Endothelial cell of umbilical vein (primary cell): ENCODE results near the gene SLC25A21. TPM values are rescaled to one million over a fixed set of nuclear protein-coding genes. Genes with fewer than 3 reads are reported as not detected.
A peak's percentile ranks its signal among the peaks of the same experiment; 100 is the strongest.

Experiments used
- BruUV-seq: library from RNA; stranded (reverse); fragments of 400-500 nt; replicated peaks from 2 replicates; lab custom pipeline; 2021; lab: Mats Ljungman, UMichigan
- CTCF ChIA-PET: fragments of 300-600, 350-600 bp; sonication (Branson Sonifier 250); formaldehyde crosslinking; loops from one replicate; lab custom pipeline; 2021; ENCODE audit warnings: antibody characterized with exemption, inconsistent platforms; lab: Charles Lee
- POLR2A ChIA-PET: fragments of 300-600, 350-600 bp; sonication (Branson Sonifier 250); formaldehyde crosslinking; loops from one replicate; lab custom pipeline; 2021; ENCODE audit warnings: antibody characterized with exemption, inconsistent platforms; lab: Charles Lee
- DNase-seq: peaks from one replicate; pipeline ENCODE4 v3.0.0-alpha.2; 2011; ENCODE audit warnings: low read depth, low spot score
- FAIRE-seq: peaks from 2 replicates; lab custom pipeline; 2011; peaks lifted over from hg19 to GRCh38; lab: Jason Lieb, UNC
- H2AFZ ChIP-seq: 2 replicates; pipeline ENCODE4 v1.6.0; 2012; ENCODE audit warnings: low read depth, low read length, control low read depth, inconsistent platforms
- H3K27ac ChIP-seq: 2 replicates; pipeline ENCODE4 v1.5.1; 2011; ENCODE audit warnings: low read depth, mild to moderate bottlenecking, control low read depth, low read length, moderate library complexity; ENCODE audit not compliant: insufficient read depth
- H3K27me3 ChIP-seq, 2 experiments: 2 replicates each; pipeline versions ENCODE4 v1.6.0 to v1.6.1; 2011; ENCODE audit warnings: low read length in 2 of 2, mixed read lengths in 1 of 2; ENCODE audit not compliant: control insufficient read depth in 2 of 2, insufficient read depth in 2 of 2
- H3K36me3 ChIP-seq, 2 experiments: 2 replicates in 1 of 2; 3 replicates in 1 of 2; pipeline ENCODE4 v1.5.1; 2011; ENCODE audit warnings: low read length in 2 of 2, mild to moderate bottlenecking in 1 of 2, moderate library complexity in 1 of 2; ENCODE audit not compliant: control insufficient read depth in 2 of 2, insufficient read depth in 2 of 2; ENCODE audit errors: extremely low read depth in 1 of 2
- H3K4me1 ChIP-seq: 3 replicates; pipeline ENCODE4 v1.5.1; 2011; ENCODE audit warnings: mild to moderate bottlenecking, low read length; ENCODE audit not compliant: control insufficient read depth, insufficient read depth; ENCODE audit errors: extremely low read depth
- H3K4me2 ChIP-seq: 2 replicates; pipeline ENCODE4 v1.6.1; 2011; ENCODE audit warnings: low read length, control low read depth, mixed read lengths; ENCODE audit not compliant: insufficient read depth
- H3K4me3 ChIP-seq, 3 experiments: fragments of 200-600 bp in 1 of 3; sonication (generic), shearing (Covaris generic) in 1 of 3; replicated peaks in 1 of 3; 2 replicates each; pipeline ENCODE4 v1.5.1; 2011 to 2016; ENCODE audit warnings: control low read depth in 3 of 3, low read length in 3 of 3, mild to moderate bottlenecking in 2 of 3, inconsistent platforms in 1 of 3, low read depth in 1 of 3, moderate library complexity in 1 of 3; ENCODE audit not compliant: insufficient read depth in 1 of 3
- H3K79me2 ChIP-seq: 2 replicates; pipeline ENCODE4 v1.6.0; 2012; ENCODE audit warnings: low read length, inconsistent platforms; ENCODE audit not compliant: control insufficient read depth, insufficient read depth
- H3K9ac ChIP-seq: replicated peaks from 2 replicates; pipeline ENCODE3; 2011; ENCODE audit warnings: low read length, control low read depth; ENCODE audit not compliant: insufficient read depth; ENCODE audit errors: extremely low read depth
- H3K9me1 ChIP-seq: replicated peaks from 3 replicates; pipeline ENCODE4 v1.6.0; 2011; ENCODE audit warnings: mild to moderate bottlenecking, low read length; ENCODE audit not compliant: control insufficient read depth, insufficient read depth; ENCODE audit errors: extremely low read depth
- H3K9me3 ChIP-seq: replicated peaks from 2 replicates; pipeline ENCODE4 v1.5.1; 2012; ENCODE audit warnings: low read length, inconsistent platforms; ENCODE audit not compliant: control insufficient read depth, insufficient read depth
- H4K20me1 ChIP-seq: replicated peaks from 2 replicates; pipeline ENCODE3; 2011; ENCODE audit warnings: mild to moderate bottlenecking, low read length; ENCODE audit not compliant: control insufficient read depth, insufficient read depth; ENCODE audit errors: extremely low read depth
- CTCF ChIP-seq, 2 donors: IDR thresholded peaks; 1 replicate in 1 of 2; 2 replicates in 1 of 2; pipeline ENCODE4 v1.5.1; 2011; ENCODE audit warnings: low read length in 2 of 2, mild to moderate bottlenecking in 2 of 2, moderate library complexity in 2 of 2, control low read depth in 1 of 2, inconsistent platforms in 1 of 2, low read depth in 1 of 2; ENCODE audit not compliant: insufficient read depth in 1 of 2; ENCODE audit errors: extremely low read depth in 1 of 2
- EZH2 ChIP-seq: IDR thresholded peaks from 2 replicates; pipeline ENCODE4 v1.6.1; 2012; ENCODE audit warnings: borderline replicate concordance, low read depth, mild to moderate bottlenecking, moderate library complexity, low read length, inconsistent platforms; ENCODE audit not compliant: severe bottlenecking
- FOS ChIP-seq: IDR thresholded peaks from 2 replicates; pipeline ENCODE4 v1.6.1; 2011; ENCODE audit warnings: mild to moderate bottlenecking, low read length, moderate library complexity, borderline replicate concordance; ENCODE audit not compliant: insufficient read depth
- GATA2 ChIP-seq: IDR thresholded peaks from 2 replicates; pipeline ENCODE4 v1.7.0; 2011; ENCODE audit warnings: low read depth, mild to moderate bottlenecking, moderate library complexity, mixed read lengths, low read length; ENCODE audit not compliant: insufficient read length, insufficient read depth
- JUN ChIP-seq: IDR thresholded peaks from 2 replicates; pipeline ENCODE4 v1.6.1; 2011; ENCODE audit warnings: borderline replicate concordance, low read depth; ENCODE audit not compliant: insufficient read length, insufficient read depth
- MYC ChIP-seq: IDR thresholded peaks from one replicate; pipeline ENCODE4 v1.6.1; 2011; ENCODE audit warnings: mild to moderate bottlenecking, low read depth, low read length
- POLR2A ChIP-seq: IDR thresholded peaks from 2 replicates; pipeline ENCODE4 v1.6.1; 2012; ENCODE audit warnings: low read depth, mild to moderate bottlenecking, control low read depth, low read length
- POLR2AphosphoS5 ChIP-seq: IDR thresholded peaks from 2 replicates; pipeline ENCODE4 v1.6.1; 2012; ENCODE audit warnings: low read depth, mild to moderate bottlenecking, control low read depth, low read length, moderate library complexity; ENCODE audit not compliant: insufficient read depth
- dilution Hi-C: fragments of 300-500 bp; cut with MboI; formaldehyde crosslinking; loops from one replicate; pipeline ENCODE4 v1.15.0; 2019; ENCODE audit warnings: low sequenced_read_pairs; ENCODE audit not compliant: extremely low pct_ligation_motif_present
- intact Hi-C: fragments of 100-400 bp; cut with micrococcal nuclease; formaldehyde crosslinking; loops from one replicate; pipeline ENCODE4 v1.10.0; 2022
- polyA plus RNA-seq, 4 experiments: library from polyadenylated mRNA; depleted of rRNA in 3 of 4; stranded (reverse) in 3 of 4; unstranded in 1 of 4; fragments of >200 nt; gene quantifications; 2 replicates each; pipeline versions ENCODE4 v1.2.1 to v1.2.3, GENCODE V29; 2011 to 2012; ENCODE audit warnings: missing spikeins in 1 of 4
- total RNA-seq: library from RNA; stranded (reverse); gene quantifications from 2 replicates; pipeline ENCODE4 v1.2.3, GENCODE V29; 2021
- TF ChIP-seq, protein P1 (sequence below): IDR thresholded peaks from 2 replicates; pipeline ENCODE4 v1.6.1; 2011; ENCODE audit not compliant: insufficient read depth, insufficient read length

The SLC25A21 gene
- total and polyA plus RNA-seq, 2 donors (not counting 3 experiments of a cell fraction or from before 2014, with no cell fraction given), result 0.98 to 1.4 TPM

- Histone ChIP-seq H3K4me1 (peaks cover 60% of the 10 kb centered on the region), H3K9ac (peak overlapping the region; percentile 80), H2AFZ (no peak overlapping the region), H3K27me3 (no peaks in the 10 kb centered on the region), H3K4me2 (peak overlapping the region; percentile 93), H3K9me1 (no peaks in the 10 kb centered on the region), H3K79me2 (peaks cover 61% of the 10 kb centered on the region), H3K36me3 (no peaks in the 10 kb centered on the region), H3K9me3 (no peaks in the 10 kb centered on the region), H3K27ac (peak overlapping the region; percentile 97), H4K20me1 (peaks cover 3% of the 10 kb centered on the region), H3K4me3 (peak overlapping the region; percentile 61 to 86 (median 86))
- TF ChIP-seq JUN (no peak), FOS (no peak), MYC (no peak), EZH2 (no peak), POLR2A (no peak)
- TF ChIP-seq, protein P1, sequence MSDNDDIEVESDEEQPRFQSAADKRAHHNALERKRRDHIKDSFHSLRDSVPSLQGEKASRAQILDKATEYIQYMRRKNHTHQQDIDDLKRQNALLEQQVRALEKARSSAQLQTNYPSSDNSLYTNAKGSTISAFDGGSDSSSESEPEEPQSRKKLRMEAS, result no peak
- intact Hi-C loops, result loop anchor here (1.0 to 5.0 kb wide), 4 partner anchors 34 to 152 kb away; no protein-coding TSS in a partner anchor
- no peak for FAIRE-seq
- dilution Hi-C loops, result no loop called here
- ChIA-PET CTCF (interaction anchor here (0.6 to 4.2 kb wide), 9 partner anchors 13 to 646 kb away, joined by 3 to 24 read pairs (median 6); partner anchors contain the start of gene SLC25A21), POLR2A (no interaction called here)
- DNase-seq, result no peak
- no TSS peak for BruUV-seq
Observed at GRCh38 chr14:37198907-37199306, 26.5 kb upstream of the SLC25A21 start.

- H3K9me1 ChIP-seq, result no peaks in the 10 kb centered on the region
- peak overlapping the region; percentile 93 for H2AFZ ChIP-seq
- TSS peak; percentile 43 for BruUV-seq
- dilution Hi-C loops (no loop called here), intact Hi-C loops (loop anchor here (1.0 to 5.0 kb wide), 4 partner anchors 35 to 151 kb away; no protein-coding TSS in a partner anchor)
- no peaks in the 10 kb centered on the region for H3K36me3 ChIP-seq
- ChIA-PET POLR2A (interaction anchor here (2.7 kb wide), 1 partner anchor 14 kb away, joined by 9 read pairs; no protein-coding TSS in a partner anchor), CTCF (interaction anchor here (0.6 to 4.2 kb wide), 12 partner anchors 14 to 645 kb away, joined by 3 to 24 read pairs (median 4); partner anchors contain the start of gene SLC25A21)
- DNase-seq (no peak), FAIRE-seq (no peak)
- H3K4me1 ChIP-seq, result peaks cover 58% of the 10 kb centered on the region
- TF ChIP-seq POLR2A, result no peak
- TF ChIP-seq CTCF (IDR thresholded peaks at IDR 0.05; ENCODE audit: extremely low read depth in 1 of 2, insufficient read depth in 1 of 2, low read depth in 1 of 2, low read length in 2 of 2), result peak in 1 of 2 donors; percentile 19
- TF ChIP-seq, protein P1, result no peak
- no peak for TF ChIP-seq FOS
- TF ChIP-seq JUN, result no peak
- TF ChIP-seq GATA2, result no peak
- TF ChIP-seq MYC, result no peak
- TF ChIP-seq EZH2, result no peak
- no peak for TF ChIP-seq POLR2AphosphoS5
- H3K9ac ChIP-seq, result peak overlapping the region; percentile 80
- no peaks in the 10 kb centered on the region for H3K9me3 ChIP-seq
- H3K79me2 ChIP-seq, result peaks cover 55% of the 10 kb centered on the region
- H4K20me1 ChIP-seq, result peaks cover 3% of the 10 kb centered on the region
- H3K27ac ChIP-seq, result peak overlapping the region; percentile 97
- H3K4me2 ChIP-seq, result peak overlapping the region; percentile 93
- peak overlapping the region; percentile 61 to 86 (median 86) for H3K4me3 ChIP-seq
- H3K27me3 ChIP-seq, result no peaks in the 10 kb centered on the region
Observed at GRCh38 chr14:37198273-37198598, 25.8 kb upstream of the SLC25A21 start.
